ENCODE measurements around the gene IL1RL2.
A peak's percentile ranks its signal among the peaks of the same experiment; 100 is the strongest.

Gene IL1RL2

DNA sequence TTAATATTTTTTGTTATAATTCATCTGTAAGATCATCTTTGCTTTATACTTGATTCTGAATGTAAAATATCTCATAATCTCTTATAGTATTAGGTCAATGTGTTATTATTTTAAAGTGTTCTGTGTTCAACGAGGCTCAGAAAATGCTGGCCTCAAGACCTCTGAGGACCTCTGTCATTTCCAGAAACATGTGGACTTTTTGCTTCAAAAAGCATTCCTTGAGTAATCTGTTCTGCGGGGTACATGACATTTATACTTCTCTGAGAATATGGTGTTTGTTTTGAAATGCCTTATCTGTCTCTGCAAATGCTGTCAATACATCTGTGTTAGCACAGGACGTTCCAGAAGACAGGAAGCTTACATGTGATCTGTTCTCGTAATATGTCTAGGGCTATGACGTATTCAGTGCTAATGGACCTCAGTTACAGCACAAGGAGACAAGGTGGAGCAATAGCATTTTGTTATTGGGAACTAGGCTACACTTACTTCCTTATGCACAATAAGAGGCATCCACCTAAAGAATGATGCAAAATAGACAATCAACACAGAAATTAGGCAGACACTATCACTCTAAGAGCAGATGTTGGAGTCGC is 86.9 kb downstream of the IL1RL2 start:
- H3K36me3 ChIP-seq (ENCODE audit: control insufficient read depth, insufficient read depth, low read length) = no peaks in the 10 kb centered on the region
- no peak overlapping the region for H3K4ac ChIP-seq (ENCODE audit: low read depth, low read length)
- no peak overlapping the region for H3K4me2 ChIP-seq (ENCODE audit: low read length)
- no peak overlapping the region for H3K56ac ChIP-seq (ENCODE audit: low read length)
- no peak overlapping the region for H3K27ac ChIP-seq (ENCODE audit: low read depth, low read length)
- no peak overlapping the region for H3K9ac ChIP-seq (ENCODE audit: low read length)
- no peak overlapping the region for H2BK120ac ChIP-seq (ENCODE audit: low read depth, low read length)
- H3K4me1 ChIP-seq (ENCODE audit: control insufficient read depth, low read depth, low read length) = peaks cover 2% of the 10 kb centered on the region
- no peaks in the 10 kb centered on the region for H3K79me2 ChIP-seq (ENCODE audit: control insufficient read depth, insufficient read depth, low read length)
- no peak for DNase-seq
- H2BK5ac ChIP-seq (ENCODE audit: low read length) = no peak overlapping the region
- no peak overlapping the region for H3K23ac ChIP-seq (ENCODE audit: low read length)
- H2AK5ac ChIP-seq (ENCODE audit: low read length) = no peak overlapping the region
- H4K5ac ChIP-seq (ENCODE audit: low read length) = no peak overlapping the region
- no peak overlapping the region for H3K18ac ChIP-seq (ENCODE audit: low read length)
- H3K4me3 ChIP-seq (ENCODE audit: low read length) = no peak overlapping the region
- H3K79me1 ChIP-seq (ENCODE audit: low read length) = no peaks in the 10 kb centered on the region
- H4K8ac ChIP-seq (ENCODE audit: low read depth, low read length) = no peak overlapping the region
- H2BK15ac ChIP-seq (replicated peaks; ENCODE audit: low read depth) = no peak overlapping the region
- no peaks in the 10 kb centered on the region for H3K27me3 ChIP-seq (ENCODE audit: insufficient read depth, low read length, poor library complexity)
- no CpG with 5 or more reads among the region's 6 CpGs for WGBS (ENCODE audit: extremely low coverage, insufficient coverage, low lambda C conversion rate)

DNA sequence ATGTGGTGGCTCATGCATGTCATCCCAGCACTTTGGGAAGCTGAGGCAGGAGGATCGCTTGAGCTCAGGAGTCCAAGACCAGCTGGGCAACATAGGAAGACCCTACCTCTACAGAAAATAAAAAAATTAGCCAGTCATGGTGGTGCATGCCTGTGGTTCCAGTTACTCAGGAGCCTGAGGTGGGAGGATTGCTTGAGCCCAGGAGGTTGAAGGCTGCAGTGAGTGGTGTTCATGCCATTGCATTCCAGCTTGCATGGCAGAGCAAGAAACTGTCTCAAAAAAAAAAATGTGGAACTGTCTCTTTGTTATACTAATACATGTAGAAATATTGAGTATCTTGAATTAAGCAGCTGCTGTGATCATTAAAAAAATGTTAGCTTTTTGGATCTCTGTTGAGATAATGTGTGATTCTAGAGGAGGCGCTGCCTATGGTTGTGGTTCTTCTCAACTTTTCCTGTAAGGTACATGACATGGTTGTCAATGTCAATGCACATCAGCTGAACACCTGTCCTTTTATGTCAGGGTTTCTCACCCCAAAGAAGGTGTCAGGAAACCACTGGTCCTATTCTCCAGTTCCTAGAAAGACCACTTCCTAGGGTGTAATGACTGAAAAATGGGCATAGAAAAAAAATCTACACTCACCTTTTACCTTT is 89.9 kb downstream of the IL1RL2 start:
- peak overlapping the region; percentile 17 for H3K56ac ChIP-seq (ENCODE audit: low read length)
- H3K79me1 ChIP-seq (ENCODE audit: low read length) = no peaks in the 10 kb centered on the region
- H3K4me3 ChIP-seq (ENCODE audit: low read length) = no peak overlapping the region
- no peak overlapping the region for H4K5ac ChIP-seq (ENCODE audit: low read length)
- WGBS (ENCODE audit: extremely low coverage, insufficient coverage, low lambda C conversion rate) = no CpG with 5 or more reads among the region's 2 CpGs
- no peak overlapping the region for H4K8ac ChIP-seq (ENCODE audit: low read depth, low read length)
- no peak for DNase-seq
- H3K4me1 ChIP-seq (ENCODE audit: control insufficient read depth, low read depth, low read length) = peaks cover 4% of the 10 kb centered on the region
- H2BK5ac ChIP-seq (ENCODE audit: low read length) = peak overlapping the region; percentile 51
- H3K27me3 ChIP-seq (ENCODE audit: insufficient read depth, low read length, poor library complexity) = no peaks in the 10 kb centered on the region
- H3K79me2 ChIP-seq (ENCODE audit: control insufficient read depth, insufficient read depth, low read length) = no peaks in the 10 kb centered on the region
- no peak overlapping the region for H3K9ac ChIP-seq (ENCODE audit: low read length)
- peak overlapping the region; percentile 80 for H3K27ac ChIP-seq (ENCODE audit: low read depth, low read length)
- no peaks in the 10 kb centered on the region for H3K36me3 ChIP-seq (ENCODE audit: control insufficient read depth, insufficient read depth, low read length)
- no peak overlapping the region for H2AK5ac ChIP-seq (ENCODE audit: low read length)
- no peak overlapping the region for H3K4me2 ChIP-seq (ENCODE audit: low read length)
- no peak overlapping the region for H3K4ac ChIP-seq (ENCODE audit: low read depth, low read length)
- no peak overlapping the region for H2BK120ac ChIP-seq (ENCODE audit: low read depth, low read length)
- no peak overlapping the region for H2BK15ac ChIP-seq (replicated peaks; ENCODE audit: low read depth)
- no peak overlapping the region for H3K18ac ChIP-seq (ENCODE audit: low read length)
- H3K23ac ChIP-seq (ENCODE audit: low read length) = no peak overlapping the region

DNA sequence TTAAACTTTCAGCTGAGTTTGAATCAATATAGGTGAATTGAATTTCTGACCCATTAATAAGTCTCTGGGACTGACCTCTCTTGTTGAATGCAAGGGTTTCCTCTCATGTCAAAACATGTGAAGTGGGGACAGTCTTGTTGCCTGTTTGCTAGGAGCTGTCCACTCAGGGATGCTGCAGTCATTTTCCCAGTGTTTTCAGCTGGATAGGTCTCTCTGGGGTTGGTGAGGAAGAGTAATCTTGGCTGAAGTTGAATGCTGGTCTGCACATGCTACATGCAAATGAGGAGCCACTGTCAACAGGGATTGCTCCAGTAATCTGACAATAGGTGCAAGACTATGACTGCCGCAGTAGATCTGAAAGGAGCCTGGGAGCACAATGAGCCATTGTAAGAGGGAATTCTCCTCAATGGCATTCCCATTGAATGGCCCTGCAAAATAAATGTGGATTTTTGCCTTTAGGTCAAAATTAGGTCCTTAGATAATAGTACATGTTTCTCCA is 90.4 kb downstream of the IL1RL2 start:
- Histone ChIP-seq H3K79me2 (ENCODE audit: control insufficient read depth, insufficient read depth, low read length) (no peaks in the 10 kb centered on the region), H3K27me3 (ENCODE audit: insufficient read depth, low read length, poor library complexity) (no peaks in the 10 kb centered on the region), H4K8ac (ENCODE audit: low read depth, low read length) (no peak overlapping the region), H3K79me1 (ENCODE audit: low read length) (no peaks in the 10 kb centered on the region), H3K4me2 (ENCODE audit: low read length) (no peak overlapping the region), H3K23ac (ENCODE audit: low read length) (no peak overlapping the region), H3K4me3 (ENCODE audit: low read length) (no peak overlapping the region), H2BK5ac (ENCODE audit: low read length) (no peak overlapping the region), H3K4ac (ENCODE audit: low read depth, low read length) (no peak overlapping the region), H2BK120ac (ENCODE audit: low read depth, low read length) (peak overlapping the region; percentile 82), H3K18ac (ENCODE audit: low read length) (peak overlapping the region; percentile 65), H2AK5ac (ENCODE audit: low read length) (no peak overlapping the region), H2BK15ac (replicated peaks; ENCODE audit: low read depth) (no peak overlapping the region), H3K56ac (ENCODE audit: low read length) (no peak overlapping the region), H3K4me1 (ENCODE audit: control insufficient read depth, low read depth, low read length) (peaks cover 4% of the 10 kb centered on the region), H3K36me3 (ENCODE audit: control insufficient read depth, insufficient read depth, low read length) (no peaks in the 10 kb centered on the region), H4K5ac (ENCODE audit: low read length) (no peak overlapping the region), H3K9ac (ENCODE audit: low read length) (no peak overlapping the region), H3K27ac (ENCODE audit: low read depth, low read length) (peak overlapping the region; percentile 88)
- peak; percentile 80 for DNase-seq
- no CpG with 5 or more reads among the region's 1 CpG for WGBS (ENCODE audit: extremely low coverage, insufficient coverage, low lambda C conversion rate)

DNA sequence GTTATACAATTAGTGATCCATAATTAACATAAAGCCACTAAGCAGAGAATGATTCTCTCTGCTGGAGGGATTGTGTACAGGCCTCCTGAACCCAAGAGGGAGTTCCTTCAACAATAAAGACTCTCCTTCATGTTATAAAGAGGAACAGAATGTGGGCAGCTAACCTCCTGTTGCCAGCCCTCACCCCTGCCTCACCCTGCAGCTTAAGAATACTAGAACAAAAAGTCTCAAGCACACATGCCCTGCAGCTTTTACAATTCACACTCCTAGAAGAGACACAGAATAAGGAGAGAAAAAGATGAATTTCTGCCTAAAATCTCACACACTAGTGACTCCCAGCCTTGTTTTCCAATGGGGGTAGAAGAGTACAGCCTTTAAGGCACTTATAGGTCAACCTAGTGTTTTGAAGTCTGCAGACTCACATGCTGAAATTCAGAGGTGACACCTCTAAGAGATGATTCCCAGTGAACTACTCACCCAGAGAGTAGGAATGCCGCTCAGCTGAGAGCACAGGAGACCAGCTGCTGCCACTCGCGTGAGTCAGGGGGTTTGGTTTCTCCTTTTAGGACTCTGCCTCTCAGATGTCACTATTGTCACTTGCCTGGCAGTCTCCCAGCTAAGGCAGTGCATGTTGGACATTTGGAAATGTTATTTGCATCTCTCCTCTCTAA is 92.0 kb downstream of the IL1RL2 start:
- no peak overlapping the region for H3K4ac ChIP-seq (ENCODE audit: low read depth, low read length)
- no peak overlapping the region for H3K18ac ChIP-seq (ENCODE audit: low read length)
- H4K5ac ChIP-seq (ENCODE audit: low read length) = no peak overlapping the region
- no peak overlapping the region for H2AK5ac ChIP-seq (ENCODE audit: low read length)
- H3K79me2 ChIP-seq (ENCODE audit: control insufficient read depth, insufficient read depth, low read length) = no peaks in the 10 kb centered on the region
- peak overlapping the region; percentile 33 for H3K27ac ChIP-seq (ENCODE audit: low read depth, low read length)
- H3K27me3 ChIP-seq (ENCODE audit: insufficient read depth, low read length, poor library complexity) = no peaks in the 10 kb centered on the region
- peak; percentile 42 for DNase-seq
- H3K9ac ChIP-seq (ENCODE audit: low read length) = no peak overlapping the region
- H2BK120ac ChIP-seq (ENCODE audit: low read depth, low read length) = no peak overlapping the region
- H3K4me1 ChIP-seq (ENCODE audit: control insufficient read depth, low read depth, low read length) = peaks cover 4% of the 10 kb centered on the region
- H3K36me3 ChIP-seq (ENCODE audit: control insufficient read depth, insufficient read depth, low read length) = no peaks in the 10 kb centered on the region
- no peaks in the 10 kb centered on the region for H3K79me1 ChIP-seq (ENCODE audit: low read length)
- H3K4me2 ChIP-seq (ENCODE audit: low read length) = no peak overlapping the region
- H2BK5ac ChIP-seq (ENCODE audit: low read length) = peak overlapping the region; percentile 51
- H4K8ac ChIP-seq (ENCODE audit: low read depth, low read length) = no peak overlapping the region
- no peak overlapping the region for H2BK15ac ChIP-seq (replicated peaks; ENCODE audit: low read depth)
- no peak overlapping the region for H3K4me3 ChIP-seq (ENCODE audit: low read length)
- no CpG with 5 or more reads among the region's 3 CpGs for WGBS (ENCODE audit: extremely low coverage, insufficient coverage, low lambda C conversion rate)
- no peak overlapping the region for H3K23ac ChIP-seq (ENCODE audit: low read length)
- H3K56ac ChIP-seq (ENCODE audit: low read length) = peak overlapping the region; percentile 18

DNA sequence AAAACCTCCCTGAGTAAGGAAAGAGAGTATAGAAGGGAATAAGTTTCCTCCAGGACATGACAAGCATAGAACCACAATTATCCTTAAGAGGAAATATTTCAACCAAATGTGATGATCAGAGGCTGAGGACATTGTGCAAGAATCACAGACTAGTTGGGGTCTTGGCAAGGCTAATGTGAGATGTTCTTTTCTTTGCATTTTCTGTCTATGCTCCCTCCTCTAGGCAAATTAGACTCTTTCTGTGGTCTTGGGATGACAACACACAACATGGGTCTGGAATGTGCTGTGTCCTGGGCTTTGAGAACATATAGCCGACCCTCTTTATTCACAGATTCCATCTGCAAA is 92.5 kb downstream of the IL1RL2 start:
- no peak overlapping the region for H2BK120ac ChIP-seq (ENCODE audit: low read depth, low read length)
- H2AK5ac ChIP-seq (ENCODE audit: low read length) = no peak overlapping the region
- DNase-seq = no peak
- H3K4me1 ChIP-seq (ENCODE audit: control insufficient read depth, low read depth, low read length) = peaks cover 4% of the 10 kb centered on the region
- H4K5ac ChIP-seq (ENCODE audit: low read length) = no peak overlapping the region
- no peak overlapping the region for H3K23ac ChIP-seq (ENCODE audit: low read length)
- no peaks in the 10 kb centered on the region for H3K27me3 ChIP-seq (ENCODE audit: insufficient read depth, low read length, poor library complexity)
- H3K27ac ChIP-seq (ENCODE audit: low read depth, low read length) = no peak overlapping the region
- no peak overlapping the region for H2BK15ac ChIP-seq (replicated peaks; ENCODE audit: low read depth)
- no peak overlapping the region for H2BK5ac ChIP-seq (ENCODE audit: low read length)
- H3K79me1 ChIP-seq (ENCODE audit: low read length) = no peaks in the 10 kb centered on the region
- H4K8ac ChIP-seq (ENCODE audit: low read depth, low read length) = no peak overlapping the region
- no peak overlapping the region for H3K4ac ChIP-seq (ENCODE audit: low read depth, low read length)
- H3K79me2 ChIP-seq (ENCODE audit: control insufficient read depth, insufficient read depth, low read length) = no peaks in the 10 kb centered on the region
- no peak overlapping the region for H3K4me3 ChIP-seq (ENCODE audit: low read length)
- H3K9ac ChIP-seq (ENCODE audit: low read length) = no peak overlapping the region
- H3K56ac ChIP-seq (ENCODE audit: low read length) = peak overlapping the region; percentile 18
- WGBS (ENCODE audit: extremely low coverage, insufficient coverage, low lambda C conversion rate) = no CpG with 5 or more reads among the region's 1 CpG
- H3K36me3 ChIP-seq (ENCODE audit: control insufficient read depth, insufficient read depth, low read length) = no peaks in the 10 kb centered on the region
- no peak overlapping the region for H3K18ac ChIP-seq (ENCODE audit: low read length)
- H3K4me2 ChIP-seq (ENCODE audit: low read length) = no peak overlapping the region

All from mesendoderm (in vitro differentiated cells).